Stimulated activated CD4-positive, alpha-beta T cell treated with anti-CD3 and anti-CD28 coated beads, Interleukin-12 subunit alpha, Interleukin-12 subunit beta, amount 100 ng/mL, for 4 hours (primary cell): ENCODE data around the gene SMIM10.
"Not testable (repeated sequence)": the region's sequence is repeated elsewhere in the genome, so short reads cannot be mapped to it uniquely, and the experiment has no call there.

Experiments used
- DNase-seq: peaks from one replicate; pipeline ENCODE4 v3.0.0-alpha.2; 2020

SMIM10 gene

DNA sequence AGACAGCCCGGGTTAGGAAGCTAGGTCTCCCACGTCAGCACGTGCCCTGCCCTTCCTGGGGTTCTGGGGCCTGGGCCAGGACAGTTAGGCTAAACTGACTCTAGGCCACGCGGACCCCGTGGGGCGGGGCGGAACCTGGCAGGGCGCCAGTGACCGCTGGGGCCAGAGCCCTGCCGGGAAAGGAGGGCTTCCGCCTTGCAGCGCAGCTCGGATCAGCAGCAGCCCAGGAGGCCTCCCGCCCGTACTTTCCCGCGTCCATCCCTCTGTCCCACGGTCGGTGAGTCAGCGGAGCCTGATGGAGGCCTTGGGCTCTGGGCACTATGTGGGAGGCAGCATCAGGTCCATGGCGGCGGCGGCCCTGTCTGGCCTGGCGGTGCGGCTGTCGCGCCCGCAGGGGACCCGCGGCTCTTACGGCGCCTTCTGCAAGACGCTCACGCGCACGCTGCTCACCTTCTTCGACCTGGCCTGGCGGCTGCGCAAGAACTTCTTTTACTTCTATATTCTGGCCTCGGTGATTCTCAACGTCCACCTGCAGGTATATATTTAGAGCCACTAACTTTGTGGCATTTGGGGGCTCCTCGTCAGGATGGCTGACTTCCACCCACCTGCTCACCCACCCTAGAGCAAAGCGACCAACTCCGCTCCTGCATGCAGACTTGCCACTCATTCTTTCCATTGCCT, at the start of gene SMIM10:
SMIM10 (plus strand) TSS at position 191 of the 681 bp plus-strand sequence; CDS start at position 296, 105 bp downstream.
- peak; percentile 3 for DNase-seq

DNA sequence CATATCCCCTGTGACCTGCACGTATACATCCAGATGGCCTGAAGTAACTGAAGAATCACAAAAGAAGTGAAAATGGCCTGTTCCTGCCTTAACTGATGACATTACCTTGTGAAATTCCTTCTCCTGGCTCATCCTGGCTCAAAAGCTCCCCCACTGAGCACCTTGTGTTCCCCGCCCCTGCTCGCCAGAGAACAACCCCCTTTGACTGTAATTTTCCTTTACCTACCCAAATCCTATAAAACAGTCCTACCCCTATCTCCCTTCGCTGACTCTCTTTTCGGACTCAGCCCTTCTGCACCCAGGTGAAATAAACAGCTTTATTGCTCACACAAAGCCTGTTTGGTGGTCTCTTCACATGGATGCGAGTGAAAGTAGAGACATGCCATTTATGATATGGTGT, 44.4 kb upstream of the SMIM10 start:
- not testable (repeated sequence) for DNase-seq

DNA sequence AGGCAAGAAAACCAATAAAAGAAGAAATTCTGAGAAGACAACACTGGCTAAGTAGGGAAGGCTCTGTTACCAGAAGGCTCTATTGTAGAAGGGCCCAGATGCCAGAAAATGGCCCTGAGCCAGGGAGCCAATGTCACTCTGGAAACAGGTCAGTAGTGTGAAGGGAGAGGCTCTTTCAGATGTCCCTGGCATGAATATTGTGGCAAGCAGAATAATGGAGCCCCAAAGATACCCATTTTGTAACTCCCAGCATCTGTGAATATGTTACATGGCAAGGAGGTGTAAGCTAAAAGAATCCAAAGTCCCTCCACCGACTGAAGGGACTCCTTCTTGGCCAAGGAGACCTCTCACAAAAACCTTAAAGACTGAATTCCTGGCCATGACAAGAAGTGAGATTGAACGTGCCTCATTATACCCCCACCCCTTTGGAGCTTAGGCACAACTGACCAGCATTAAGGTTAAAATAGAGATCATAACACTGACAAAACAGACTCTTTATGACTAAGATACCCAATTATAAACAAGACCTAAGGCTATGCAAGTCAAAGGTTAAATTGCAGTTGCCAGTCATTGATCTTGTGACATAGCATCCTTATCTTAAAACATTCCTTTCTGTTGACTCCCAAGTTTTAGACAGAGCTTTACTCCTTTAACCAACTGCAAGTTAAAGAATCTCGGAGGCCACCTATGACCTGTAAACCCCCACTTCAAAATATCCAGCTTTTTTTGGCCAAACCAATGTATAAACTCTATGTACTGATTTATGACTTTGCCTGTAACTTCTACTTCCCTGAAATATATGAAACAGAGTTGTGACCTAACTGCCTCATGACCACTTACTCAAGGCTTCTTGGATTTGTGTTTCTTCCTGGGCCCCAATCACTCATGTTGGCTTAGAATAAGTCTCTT, 42.2 kb upstream of the SMIM10 start:
- DNase-seq = no peak

DNA sequence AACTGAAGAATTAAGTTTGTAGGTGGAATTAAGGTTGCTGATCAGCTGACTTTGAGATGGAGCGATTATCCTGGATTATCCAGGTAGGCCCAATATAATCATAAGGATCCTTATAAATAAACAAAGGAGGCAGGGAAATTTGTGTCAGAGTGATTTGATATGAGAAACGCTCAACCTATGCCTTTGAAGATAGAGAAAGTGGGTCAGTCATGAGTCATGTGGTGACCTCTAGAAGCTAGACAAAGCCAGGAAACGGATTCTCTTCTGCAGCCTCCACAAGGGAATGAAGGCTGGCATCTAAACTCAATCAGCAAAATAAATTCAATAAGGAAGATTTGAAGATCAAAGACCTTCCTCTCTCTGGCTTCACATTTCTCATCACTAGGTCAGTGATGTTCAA, 41.5 kb upstream of the SMIM10 start:
- DNase-seq = no peak

DNA sequence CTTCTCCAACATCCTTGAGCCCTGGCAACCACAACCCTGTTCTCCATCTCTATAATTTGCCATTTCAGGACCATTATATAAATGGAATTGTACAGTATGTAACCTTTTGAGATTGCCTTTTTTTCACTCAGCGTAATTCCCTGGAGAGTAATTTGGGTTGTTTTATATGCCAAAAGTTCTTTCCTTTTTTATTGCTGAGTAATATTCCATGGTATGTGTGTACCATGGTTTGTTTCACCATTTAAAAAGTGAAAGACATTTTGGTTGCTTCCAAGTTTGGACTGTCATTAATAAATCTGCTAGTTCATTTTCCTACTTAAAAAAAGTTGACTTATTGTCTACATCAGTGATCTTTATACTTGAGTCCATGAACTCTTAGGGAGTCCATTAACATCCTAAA, 33.0 kb upstream of the SMIM10 start:
- no peak for DNase-seq

DNA sequence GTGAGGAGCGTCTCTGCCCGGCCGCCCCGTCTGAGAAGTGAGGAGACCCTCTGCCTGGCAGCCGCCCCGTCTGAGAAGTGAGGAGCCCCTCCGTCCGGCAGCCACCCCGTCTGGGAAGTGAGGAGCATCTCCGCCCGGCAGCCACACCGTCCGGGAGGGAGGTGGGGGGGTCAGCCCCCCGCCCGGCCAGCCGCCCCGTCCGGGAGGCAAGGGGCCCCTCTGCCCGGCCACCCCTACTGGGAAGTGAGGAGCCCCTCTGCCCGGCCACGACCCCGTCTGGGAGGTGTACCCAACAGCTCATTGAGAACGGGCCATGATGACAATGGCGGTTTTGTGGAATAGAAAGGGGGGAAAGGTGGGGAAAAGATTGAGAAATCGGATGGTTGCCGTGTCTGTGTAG, 30.4 kb upstream of the SMIM10 start:
- DNase-seq = not testable (repeated sequence)

DNA sequence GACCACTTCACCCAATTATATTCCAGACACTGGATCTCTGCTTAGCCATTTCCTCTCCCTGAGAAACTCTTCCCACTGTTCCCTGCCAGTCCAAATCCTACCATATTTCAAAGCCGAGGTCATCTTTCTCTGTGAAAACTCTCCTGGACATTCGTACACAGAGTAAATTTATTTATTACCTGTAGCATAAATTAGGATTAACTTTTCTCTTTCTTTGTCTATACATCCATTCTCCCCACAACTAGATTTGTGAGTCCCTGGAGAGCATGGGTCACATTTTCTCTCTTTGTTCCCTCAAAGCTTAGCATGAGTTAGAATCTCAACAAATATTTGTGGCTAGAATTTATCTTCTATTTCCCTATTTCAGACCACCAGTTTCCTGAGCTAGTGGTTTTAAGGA, 27.8 kb upstream of the SMIM10 start:
- DNase-seq = no peak

DNA sequence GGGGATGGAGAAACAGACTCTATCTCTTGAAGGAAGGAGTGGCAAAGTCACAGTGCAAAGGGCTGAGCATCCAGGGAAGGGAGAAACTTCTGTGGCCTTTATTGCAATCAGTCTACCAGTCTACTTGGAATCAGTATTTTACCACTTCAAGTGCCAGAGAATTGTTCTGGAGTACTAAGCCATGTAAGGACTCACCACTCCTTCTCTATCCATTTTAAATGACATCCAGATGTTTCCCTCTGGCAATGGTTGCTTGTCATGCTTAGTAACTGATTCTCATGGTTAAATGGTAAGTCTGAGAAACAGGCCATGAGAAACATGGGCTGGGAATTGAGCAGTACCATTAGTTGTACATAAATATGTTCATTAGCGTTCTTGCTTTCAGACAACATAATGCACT, 21.1 kb upstream of the SMIM10 start:
- DNase-seq = no peak

DNA sequence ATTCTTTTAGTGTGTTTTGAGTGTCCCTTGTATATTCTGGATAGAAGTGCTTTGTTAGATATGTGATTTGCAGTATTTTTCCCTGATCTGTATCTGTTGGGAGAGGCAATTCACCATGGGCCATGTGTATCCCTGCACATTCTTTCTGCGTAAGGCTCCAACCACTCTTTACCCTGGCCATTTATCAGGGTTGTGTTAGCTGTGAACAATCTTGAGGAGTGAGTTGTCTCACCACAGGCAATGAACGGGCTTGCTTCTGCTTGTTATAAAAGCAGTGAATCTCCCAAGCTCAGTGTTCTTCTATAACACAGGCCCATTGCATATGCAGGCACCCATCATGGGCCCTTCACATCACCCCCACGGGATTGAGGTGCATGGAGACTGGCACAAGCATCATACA, 18.9 kb upstream of the SMIM10 start:
- no peak for DNase-seq

DNA sequence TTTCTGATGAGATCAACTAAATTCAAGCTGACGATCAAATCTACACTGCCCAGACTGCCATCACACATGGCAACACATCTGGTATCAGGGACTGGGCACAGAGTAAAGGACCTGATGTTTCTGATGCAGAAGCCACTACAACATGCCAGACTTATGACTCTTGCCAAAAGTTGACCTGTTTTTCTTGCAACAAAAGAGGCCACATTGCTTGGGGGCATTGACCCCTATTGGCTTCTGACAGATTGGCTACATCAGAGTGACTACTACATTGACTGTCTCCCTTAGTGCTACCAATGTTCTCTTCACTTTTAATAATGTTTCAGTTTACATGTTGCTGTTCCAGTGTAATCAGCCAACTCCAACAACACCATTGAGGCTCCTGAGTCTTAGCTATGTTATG, 15.3 kb upstream of the SMIM10 start:
- no peak for DNase-seq

DNA sequence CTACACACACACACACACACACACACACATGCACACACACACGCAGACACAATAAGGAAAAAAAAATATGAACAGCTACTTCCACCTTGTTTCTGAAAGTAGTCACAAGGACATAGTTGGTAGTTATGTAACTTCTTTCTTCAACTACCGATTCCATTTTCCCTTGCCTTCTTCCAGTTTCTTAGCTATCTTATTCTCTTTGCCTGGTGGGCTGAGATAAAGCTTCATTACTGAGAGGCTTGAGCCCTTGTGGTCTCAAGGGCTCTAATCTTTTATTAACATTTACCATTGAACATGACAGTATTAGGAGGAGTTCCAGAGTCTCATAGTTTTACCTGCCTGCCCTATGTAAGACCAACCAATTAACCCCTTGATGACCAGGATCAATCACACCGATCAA, 8.9 kb upstream of the SMIM10 start:
- no peak for DNase-seq

DNA sequence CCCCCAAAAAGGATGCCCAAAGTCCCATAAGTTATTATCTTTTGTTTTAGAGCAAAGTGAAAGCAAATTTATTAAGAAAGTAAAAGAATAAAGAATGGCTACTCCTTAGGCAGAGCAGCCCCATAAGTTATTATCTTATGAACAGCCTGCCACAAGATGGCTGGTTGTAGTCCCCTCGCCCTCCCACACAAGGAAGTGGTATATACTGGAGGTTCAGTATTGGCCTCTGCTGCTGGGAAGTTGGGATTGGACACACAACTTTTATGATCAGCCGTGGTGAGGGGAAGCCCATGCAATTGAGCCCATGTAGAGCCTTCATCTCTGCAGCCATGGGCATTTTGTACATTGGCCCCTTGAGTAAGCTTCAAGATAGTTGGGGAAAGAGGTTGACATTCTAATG, 8.0 kb upstream of the SMIM10 start:
- DNase-seq = no peak

DNA sequence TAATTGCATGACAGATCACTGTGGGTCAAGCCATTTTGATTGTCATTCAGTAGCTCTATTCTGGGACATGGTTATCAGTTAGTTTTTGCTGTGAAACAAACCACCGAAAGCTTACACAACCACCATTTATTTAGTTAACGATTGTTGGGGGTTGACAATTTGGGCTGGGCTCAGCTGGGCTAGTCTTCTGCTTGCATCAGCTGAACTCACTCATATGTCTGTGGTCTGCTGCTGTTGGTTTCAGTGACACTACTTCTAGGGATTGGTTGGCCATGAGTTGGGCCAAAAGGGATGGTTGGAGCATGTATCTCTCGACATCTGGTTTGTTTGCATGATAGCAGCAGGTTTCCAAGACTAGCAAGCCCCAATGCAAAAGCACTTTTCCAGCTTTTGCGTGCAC, 5.3 kb upstream of the SMIM10 start:
- DNase-seq = no peak

DNA sequence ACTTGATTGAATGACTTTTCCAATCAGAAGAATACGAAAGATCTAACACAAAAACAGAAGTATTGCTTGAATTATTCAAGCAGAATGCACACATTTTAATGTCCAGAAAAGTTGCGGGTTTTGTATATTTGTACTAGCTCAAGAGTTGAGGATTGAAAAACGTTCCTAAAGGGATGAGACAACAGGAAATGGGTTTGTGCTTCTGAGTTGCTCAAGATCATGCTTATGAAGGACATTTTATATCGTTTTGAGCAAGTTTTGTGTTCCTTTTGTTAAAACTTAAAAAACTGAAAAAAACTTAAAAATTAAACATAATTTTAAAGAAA, 353 bp upstream of the SMIM10 start:
- no peak for DNase-seq

DNA sequence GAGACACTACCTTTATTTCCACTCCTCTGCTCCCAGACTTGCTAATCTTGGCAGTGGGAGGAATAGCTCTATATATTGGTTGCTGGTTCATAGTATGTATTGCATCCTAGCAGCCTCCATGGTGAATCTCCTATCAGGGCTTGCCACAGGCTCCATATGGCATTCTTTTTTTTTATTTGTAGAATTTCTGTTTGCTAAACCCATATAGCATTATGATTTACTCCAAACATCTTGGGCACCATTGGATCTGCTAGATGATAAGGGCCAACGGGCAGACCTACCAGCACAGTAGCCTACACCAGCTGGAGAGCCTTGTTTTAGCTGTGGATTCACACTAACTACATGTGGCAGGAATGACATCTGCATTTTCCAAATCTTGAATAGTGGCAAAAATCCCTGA, 6.9 kb downstream of the SMIM10 start:
- no peak for DNase-seq

DNA sequence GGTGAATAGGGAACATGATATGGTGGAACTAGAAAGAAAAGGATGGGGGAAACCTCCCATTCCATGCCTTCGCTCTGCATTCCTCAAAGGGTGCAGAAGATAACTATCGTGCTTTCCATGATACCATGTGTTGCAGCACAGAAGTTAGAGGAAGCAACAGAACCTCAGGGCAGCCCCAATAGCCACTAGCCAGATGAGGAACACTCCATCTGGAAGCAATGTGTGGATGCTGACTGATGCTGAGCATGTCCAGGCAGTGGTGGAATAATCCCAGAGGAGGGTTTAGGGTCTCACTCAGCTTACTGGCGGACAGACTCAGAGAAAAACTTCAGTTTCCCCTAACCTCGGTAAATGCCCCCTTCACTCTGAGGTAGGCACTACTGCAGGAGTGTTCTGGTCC, 7.5 kb downstream of the SMIM10 start:
- no peak for DNase-seq

DNA sequence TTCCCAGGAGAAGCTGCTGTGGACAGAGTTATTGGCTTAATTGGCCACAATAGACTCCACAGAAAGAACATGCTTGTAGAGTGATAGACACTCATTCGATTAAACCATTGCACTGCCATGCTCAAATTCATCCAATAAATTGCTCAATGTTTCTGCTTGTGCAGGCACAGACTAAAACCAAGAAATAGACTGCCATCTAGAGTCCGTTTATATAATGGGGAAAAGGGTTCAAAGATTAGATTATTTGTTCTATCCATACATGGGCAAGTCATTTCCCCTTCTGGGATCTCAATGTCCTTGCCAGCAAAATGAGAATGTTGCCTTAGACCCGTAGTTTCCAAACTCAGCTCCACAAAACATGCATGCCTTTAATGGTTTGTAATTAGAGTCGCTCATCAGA, 8.7 kb downstream of the SMIM10 start:
- DNase-seq = no peak

DNA sequence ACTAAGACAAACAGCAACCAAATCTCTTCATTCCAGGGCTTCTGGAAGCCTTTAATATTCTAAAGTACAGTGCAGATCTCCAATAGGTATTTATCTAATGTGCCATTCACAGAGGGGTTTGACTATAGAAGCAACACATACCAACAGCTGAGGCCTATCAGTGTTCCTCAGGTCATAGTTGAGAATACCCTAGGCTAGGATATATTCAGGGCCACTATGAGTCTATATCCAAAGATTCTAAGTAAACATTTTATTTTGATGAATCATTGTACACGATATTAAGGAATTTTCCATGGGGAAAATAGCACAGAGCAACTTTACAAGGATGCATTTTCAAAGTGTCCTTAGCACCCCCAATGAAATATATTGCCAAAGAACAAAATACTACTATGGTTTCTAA, 9.7 kb downstream of the SMIM10 start:
- no peak for DNase-seq

DNA sequence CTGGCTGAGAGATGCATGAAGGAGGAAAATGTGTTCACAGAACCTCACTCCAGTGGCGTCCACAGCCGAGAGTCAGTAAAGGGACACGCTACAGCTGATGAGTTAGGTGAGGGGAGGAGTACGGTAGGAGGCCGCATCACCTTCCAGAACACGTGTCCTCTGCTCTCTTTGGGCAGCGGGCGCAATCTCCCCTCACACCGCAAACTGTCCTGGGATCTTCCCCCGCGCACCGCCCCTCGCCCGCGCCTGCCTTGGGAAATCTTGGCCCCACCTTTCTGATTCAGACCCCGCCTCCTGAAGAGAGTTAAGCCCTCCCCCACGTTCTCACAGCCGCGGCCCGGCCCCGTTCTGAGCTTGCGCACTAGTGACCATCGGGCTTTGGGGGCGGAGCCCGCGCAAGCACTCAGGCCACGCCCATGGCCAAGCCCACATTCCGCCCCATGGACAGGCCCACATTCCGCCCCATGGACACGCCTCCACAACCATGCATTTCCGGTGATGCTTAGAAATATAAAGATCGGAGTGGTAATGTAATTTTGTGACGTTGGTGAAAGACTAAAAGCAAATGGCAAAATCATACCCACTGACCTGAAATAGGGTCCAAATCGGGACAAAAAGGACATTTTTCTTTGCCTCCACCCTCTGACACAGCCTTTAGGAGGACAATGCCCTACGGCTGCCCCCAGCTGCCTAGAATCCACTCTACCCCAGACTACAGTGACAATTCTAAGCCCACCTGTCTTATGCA, 13.3 kb downstream of the SMIM10 start:
- DNase-seq = peak; percentile 82

DNA sequence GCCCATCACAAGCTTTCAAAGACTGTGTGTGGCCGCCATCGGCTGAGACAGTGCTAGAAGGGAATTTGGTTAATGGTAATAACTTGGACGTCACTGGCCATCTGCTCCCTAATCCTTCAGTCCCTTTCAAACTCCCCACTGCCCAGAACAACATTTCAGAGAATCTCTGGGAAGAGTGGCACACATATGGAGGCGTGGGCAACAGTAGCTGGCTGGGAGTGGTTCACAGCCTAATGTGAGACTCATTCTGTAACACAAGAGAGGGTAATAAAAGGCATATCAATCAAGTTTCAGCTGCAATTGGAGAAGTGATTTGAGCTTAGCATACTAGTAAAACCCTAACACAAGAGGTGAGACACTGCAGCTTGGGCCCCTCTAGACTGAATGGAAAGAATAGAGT, 15.4 kb downstream of the SMIM10 start:
- DNase-seq = no peak

DNA sequence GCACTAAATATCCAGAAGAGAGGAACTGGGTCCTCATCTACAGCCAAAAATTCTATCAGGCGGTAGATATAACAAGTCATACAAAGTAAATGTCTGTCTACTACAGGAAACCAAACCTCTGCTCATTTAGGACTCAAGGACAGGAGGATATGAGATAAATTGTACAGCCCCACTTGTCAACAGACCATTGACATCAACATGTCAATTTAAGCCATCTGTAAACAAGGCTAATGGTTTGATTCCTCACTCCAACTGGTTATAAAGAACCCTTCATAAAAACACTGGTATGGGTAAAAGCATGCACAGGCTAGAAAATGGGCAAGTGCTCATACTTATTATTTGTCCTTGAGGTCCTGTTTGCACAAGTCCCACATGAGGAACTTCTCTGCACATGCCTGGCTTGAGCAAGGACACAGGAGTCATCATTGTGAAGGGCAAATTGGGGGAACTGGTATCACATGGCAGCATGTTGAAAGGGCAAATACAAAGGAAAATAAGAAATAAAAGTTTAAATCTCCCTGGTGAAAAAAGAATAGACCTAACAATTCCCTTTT, 18.3 kb downstream of the SMIM10 start:
- DNase-seq = no peak

DNA sequence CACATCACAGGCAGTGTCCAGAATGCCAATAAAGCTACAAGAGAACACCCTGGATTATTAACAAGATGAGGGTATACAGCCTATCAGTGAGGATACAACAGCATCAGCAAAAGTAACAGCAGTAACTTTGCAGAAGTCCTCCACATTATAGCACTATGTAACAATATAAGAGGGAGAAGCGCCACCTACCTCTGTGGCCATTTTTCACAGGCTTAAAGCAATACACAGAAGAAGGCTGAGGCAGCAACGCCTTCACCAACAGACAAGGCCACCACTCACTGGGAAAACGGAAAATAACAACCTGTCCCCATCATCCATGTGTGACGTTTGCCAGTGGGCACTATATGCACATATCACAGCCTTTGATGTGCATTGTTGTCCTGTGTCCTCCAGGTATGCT, 19.0 kb downstream of the SMIM10 start:
- DNase-seq = no peak

DNA sequence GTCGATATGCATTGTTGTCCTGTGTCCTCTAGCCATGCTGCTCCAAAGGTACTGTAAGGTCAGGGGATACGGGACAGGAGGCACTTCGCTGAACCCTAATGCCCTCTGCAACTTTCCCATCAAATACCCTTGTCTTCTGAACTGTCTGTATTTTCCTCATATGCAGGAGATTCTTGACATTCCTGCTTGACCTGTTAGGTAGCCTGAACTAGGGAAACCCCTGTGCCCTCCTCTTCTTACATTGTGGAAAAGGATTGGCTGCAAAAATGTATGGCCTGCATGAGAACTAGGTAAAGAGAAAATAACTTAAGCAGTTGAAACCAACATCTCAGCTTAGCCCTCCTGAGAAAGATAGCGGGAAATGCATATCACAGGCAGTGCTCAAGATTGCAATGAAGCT, 20.1 kb downstream of the SMIM10 start:
- DNase-seq = no peak
